Measurements from ENCODE around the gene LRRC41. TPM values are rescaled to one million over a fixed set of nuclear protein-coding genes. Genes with fewer than 3 reads are reported as not detected.
"Not testable (repeated sequence)": the region's sequence is repeated elsewhere in the genome, so short reads cannot be mapped to it uniquely, and the experiment has no call there.

Gene LRRC41
- total RNA-seq, 4 donors from 2014 or later = 69.8 to 87.6 (median 84.7) TPM

DNA sequence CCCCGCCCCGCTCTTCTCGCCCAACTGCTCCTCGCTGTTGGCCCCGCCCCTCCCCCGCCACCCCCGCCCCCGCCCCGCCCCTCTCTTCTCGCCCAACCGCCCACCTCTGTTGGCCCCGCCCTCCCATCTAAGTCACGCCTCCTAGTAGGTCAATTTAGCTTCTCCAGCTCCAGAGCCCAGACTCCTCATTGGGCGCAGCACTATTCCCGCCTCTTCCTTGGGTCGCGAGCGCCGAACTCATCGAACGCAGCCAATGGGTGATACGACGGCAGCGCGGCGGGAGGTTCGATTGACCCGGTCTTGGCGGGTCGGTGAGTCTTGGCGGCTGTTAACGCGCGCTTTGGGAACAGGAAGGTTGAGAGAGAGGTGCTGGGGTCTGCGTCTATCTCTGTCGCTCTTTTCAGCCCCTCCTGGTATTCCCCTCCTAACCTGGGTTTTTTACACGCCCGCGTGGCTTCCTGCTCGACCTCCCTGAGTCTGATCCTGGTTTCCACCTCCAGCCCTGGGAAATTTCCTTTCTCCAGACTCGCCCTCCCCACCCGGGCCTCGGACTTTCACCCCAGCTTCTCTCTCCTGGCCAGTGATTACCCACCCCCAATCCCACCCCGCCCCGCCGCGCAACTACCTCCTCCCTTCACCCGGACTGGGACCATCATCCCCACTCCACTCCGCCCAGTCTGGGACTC, 55.8 kb downstream of the LRRC41 start, which contains the start of gene RAD54L:
RAD54L (plus strand) TSS at position 328 of the 686 bp plus-strand sequence. CDS start 643 bp downstream, outside the sequence.
- WGBS = under 1% methylated on average over 44 of the region's 49 CpGs
- TF ChIP-seq POLR2AphosphoS5 (IDR thresholded peaks at IDR 0.05) (peak in 2 of 3 donors; percentile 34 to 97), POLR2A (IDR thresholded peaks at IDR 0.05) (no peak)
- H3K4me1 ChIP-seq = peaks cover 24% of the 10 kb centered on the region
- peak within 1 kb of the TSS; percentile 54 for H3K27ac ChIP-seq
- peak within 1 kb of the TSS; percentile 67 for H3K4me3 ChIP-seq
- H3K27me3 ChIP-seq = no peaks in the 10 kb centered on the region
- H3K9me3 ChIP-seq = no peaks in the 10 kb centered on the region
- no peaks in the 10 kb centered on the region for H3K36me3 ChIP-seq
- peak; percentile 98 for DNase-seq (ENCODE audit: low spot score in 2 of 2)

DNA sequence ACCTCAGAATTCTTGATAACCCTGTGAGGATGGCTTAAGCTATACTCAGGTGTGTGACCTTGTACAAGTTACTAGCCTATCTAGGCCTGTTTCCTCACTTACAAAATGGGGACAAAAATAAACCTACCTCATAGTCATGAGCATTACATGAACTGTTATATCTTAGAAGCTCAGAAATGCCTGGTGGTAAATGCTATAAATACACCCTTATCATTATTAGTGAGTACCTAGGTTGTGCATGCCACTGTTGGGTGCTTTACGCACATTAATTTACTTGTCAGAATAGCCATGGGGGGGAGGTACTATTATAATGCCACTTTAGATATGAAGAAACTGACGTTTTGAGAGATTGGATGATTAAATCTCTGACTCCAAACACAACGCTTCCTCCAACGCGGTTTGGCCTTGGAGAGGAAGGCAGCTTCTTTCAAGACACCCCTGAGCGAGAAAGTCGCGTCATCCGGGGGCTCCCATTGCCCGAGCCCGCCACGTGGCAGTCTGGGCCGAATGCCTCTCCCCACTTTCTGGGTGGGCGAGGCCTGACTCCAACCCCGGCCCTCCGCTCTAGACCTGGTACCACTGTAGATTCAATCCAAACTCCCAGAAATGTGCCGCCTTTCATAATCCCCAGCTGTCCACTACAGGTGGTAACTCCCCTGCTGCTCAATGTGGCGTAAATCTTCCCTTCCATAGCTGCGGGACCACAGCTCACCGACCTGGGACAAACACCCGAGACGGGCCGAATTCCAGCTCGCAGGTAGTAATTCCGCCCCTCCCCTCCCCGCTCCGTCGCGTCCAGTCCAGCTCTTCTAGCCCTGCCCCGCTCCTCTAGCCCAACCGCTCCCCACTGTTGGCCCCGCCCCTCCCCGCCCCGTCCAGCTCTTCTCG, 56.6 kb downstream of the LRRC41 start:
- Histone ChIP-seq H3K9me3 (no peaks in the 10 kb centered on the region), H3K36me3 (no peaks in the 10 kb centered on the region), H3K4me3 (peak overlapping the region; percentile 67), H3K27me3 (no peaks in the 10 kb centered on the region), H3K27ac (peak overlapping the region; percentile 54), H3K4me1 (peaks cover 24% of the 10 kb centered on the region)
- 3% methylated on average over 35 of the region's 35 CpGs for WGBS
- peak in 1 of 2 donors; percentile 80 for DNase-seq (ENCODE audit: low spot score in 2 of 2)
- no peak for TF ChIP-seq POLR2A (IDR thresholded peaks at IDR 0.05)
- TF ChIP-seq EP300 (IDR thresholded peaks at IDR 0.05) = no peak
- TF ChIP-seq, protein P1, sequence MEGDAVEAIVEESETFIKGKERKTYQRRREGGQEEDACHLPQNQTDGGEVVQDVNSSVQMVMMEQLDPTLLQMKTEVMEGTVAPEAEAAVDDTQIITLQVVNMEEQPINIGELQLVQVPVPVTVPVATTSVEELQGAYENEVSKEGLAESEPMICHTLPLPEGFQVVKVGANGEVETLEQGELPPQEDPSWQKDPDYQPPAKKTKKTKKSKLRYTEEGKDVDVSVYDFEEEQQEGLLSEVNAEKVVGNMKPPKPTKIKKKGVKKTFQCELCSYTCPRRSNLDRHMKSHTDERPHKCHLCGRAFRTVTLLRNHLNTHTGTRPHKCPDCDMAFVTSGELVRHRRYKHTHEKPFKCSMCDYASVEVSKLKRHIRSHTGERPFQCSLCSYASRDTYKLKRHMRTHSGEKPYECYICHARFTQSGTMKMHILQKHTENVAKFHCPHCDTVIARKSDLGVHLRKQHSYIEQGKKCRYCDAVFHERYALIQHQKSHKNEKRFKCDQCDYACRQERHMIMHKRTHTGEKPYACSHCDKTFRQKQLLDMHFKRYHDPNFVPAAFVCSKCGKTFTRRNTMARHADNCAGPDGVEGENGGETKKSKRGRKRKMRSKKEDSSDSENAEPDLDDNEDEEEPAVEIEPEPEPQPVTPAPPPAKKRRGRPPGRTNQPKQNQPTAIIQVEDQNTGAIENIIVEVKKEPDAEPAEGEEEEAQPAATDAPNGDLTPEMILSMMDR (IDR thresholded peaks at IDR 0.05) = no peak
- TF ChIP-seq POLR2AphosphoS5 (IDR thresholded peaks at IDR 0.05) = no peak

DNA sequence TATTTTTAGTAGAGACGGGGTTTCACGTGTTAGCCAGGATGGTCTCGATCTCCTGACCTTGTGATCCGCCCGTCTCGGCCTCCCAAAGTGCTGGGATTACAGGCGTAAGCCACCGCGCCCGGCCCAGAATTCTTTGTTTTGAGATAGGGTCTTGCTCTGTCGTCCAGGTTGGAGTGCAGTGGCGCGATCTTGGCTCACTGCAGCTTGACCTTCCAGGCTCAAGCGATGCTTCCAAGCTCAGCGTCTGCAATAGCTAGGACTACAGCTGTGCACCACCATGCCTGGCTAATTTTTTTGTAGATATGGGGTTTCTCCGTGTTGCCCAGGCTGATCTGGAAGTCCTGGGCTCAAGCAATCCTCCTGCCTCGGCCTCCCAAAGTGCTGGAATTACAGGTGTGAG, 57.3 kb downstream of the LRRC41 start:
- H3K27ac ChIP-seq; H3K9me3 ChIP-seq; H3K27me3 ChIP-seq; H3K36me3 ChIP-seq; H3K4me3 ChIP-seq; DNase-seq (ENCODE audit: low spot score in 2 of 2): not testable (repeated sequence)
- 95% methylated on average over 17 of the region's 17 CpGs for WGBS
- peaks cover 24% of the 10 kb centered on the region for H3K4me1 ChIP-seq

DNA sequence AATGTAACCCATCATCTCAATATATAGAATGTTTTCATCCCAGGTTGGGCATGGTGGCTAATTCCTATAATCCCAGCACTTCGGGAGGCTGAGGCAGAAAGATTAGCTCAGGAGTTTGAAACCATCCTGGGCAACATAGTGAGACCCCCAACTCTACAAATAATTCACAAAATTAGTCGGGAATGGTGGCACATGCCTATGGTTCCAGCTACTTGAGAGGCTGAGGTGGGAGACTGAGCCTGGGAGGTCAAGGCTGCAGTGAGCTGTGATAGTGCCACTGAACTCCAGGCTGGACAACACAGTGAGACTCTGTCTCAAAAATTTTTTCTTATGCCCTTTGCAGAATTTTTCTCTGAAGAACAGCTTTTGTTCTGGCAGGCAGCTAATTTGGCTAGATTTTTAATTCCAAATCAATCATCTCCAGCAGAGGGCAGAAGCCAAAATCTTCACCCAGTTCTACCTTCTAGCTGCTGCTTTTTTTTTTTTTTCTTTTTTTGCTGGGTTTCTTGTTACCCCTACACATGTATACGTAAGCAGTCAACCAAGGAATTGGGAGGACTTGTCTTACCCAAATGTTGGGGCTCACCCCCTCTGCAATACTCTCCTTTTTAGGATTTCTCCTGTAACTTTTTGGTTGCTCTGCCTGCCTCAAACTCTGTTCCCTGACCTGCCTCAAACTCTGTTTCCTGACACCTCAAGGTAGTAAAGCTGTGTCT, 58.6 kb downstream of the LRRC41 start:
- H3K36me3 ChIP-seq = no peaks in the 10 kb centered on the region
- no peaks in the 10 kb centered on the region for H3K27me3 ChIP-seq
- 50% methylated on average over 3 of the region's 3 CpGs for WGBS
- H3K27ac ChIP-seq = no peak overlapping the region
- H3K4me3 ChIP-seq = no peak overlapping the region
- no peaks in the 10 kb centered on the region for H3K9me3 ChIP-seq
- TF ChIP-seq, protein P1 (IDR thresholded peaks at IDR 0.05) = peak in 1 of 2 donors; percentile 29
- no peak for TF ChIP-seq EP300 (IDR thresholded peaks at IDR 0.05)
- peaks cover 24% of the 10 kb centered on the region for H3K4me1 ChIP-seq
- no peak for DNase-seq (ENCODE audit: low spot score in 2 of 2)

DNA sequence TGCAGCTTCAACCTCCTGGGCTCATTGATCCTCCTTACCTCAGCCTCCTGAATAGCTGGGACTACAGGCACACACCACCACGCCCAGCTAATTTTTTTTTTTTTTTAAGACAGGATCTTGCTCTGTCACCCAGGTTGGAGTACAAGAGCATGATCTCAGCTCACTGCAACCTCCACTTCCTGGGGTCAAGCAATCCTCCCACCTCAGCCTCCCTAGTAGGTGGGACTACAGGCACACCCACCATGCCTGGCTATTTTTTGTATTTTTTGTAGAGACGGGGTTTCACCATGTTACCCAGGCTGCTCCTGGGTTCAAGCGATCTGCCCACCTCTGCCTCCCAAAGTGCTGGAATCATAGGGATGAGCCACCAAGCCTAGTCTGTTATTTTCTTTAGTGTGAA, 59.6 kb downstream of the LRRC41 start:
- not testable (repeated sequence) for DNase-seq (ENCODE audit: low spot score in 2 of 2); H3K36me3 ChIP-seq; H3K27ac ChIP-seq; H3K9me3 ChIP-seq; H3K27me3 ChIP-seq; H3K4me3 ChIP-seq
- peaks cover 24% of the 10 kb centered on the region for H3K4me1 ChIP-seq
- 88% methylated on average over 3 of the region's 3 CpGs for WGBS

DNA sequence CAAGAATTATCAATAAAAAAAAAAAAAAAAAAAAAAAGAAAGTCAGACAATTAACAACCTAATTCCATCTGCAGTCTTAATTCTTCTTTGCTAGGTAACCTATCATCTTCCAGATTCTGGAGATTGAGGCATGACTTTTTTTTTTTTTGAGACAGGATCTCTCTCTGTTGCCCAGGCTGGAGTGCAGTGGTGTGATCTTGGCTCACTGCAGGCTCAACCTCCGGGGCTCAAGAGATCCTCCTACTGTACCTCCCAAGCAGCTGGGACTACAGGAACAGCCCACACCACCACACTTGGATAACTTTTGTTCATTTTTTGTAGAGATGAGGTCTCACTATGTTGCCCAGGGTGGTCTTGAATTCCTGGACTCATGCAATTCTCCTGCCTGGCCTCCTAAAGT, 60.5 kb downstream of the LRRC41 start:
- no peaks in the 10 kb centered on the region for H3K9me3 ChIP-seq
- H3K36me3 ChIP-seq = no peaks in the 10 kb centered on the region
- no peak for DNase-seq (ENCODE audit: low spot score in 2 of 2)
- H3K4me3 ChIP-seq = no peak overlapping the region
- peaks cover 18% of the 10 kb centered on the region for H3K4me1 ChIP-seq
- TF ChIP-seq POLR2AphosphoS5 (IDR thresholded peaks at IDR 0.05) = no peak
- TF ChIP-seq POLR2A (IDR thresholded peaks at IDR 0.05) = no peak
- TF ChIP-seq, protein P1 (IDR thresholded peaks at IDR 0.05) = no peak
- TF ChIP-seq EP300 (IDR thresholded peaks at IDR 0.05) = no peak
- no peak overlapping the region for H3K27ac ChIP-seq
- 65% methylated on average over 1 of the region's 1 CpG for WGBS
- H3K27me3 ChIP-seq = no peaks in the 10 kb centered on the region

DNA sequence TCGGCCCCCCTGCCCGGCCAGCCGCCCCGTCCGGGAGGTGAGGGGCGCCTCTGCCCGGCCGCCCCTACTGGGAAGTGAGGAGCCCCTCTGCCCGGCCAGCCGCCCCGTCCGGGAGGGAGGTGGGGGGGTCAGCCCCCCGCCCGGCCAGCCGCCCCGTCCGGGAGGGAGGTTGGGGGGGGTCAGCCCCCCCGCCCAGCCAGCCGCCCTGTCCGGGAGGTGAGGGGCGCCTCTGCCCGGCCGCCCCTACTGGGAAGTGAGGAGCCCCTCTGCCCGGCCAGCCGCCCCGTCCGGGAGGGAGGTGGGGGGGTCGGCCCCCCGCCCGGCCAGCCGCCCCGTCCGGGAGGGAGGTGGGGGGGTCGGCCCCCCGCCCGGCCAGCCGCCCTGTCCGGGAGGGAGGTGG, 61.7 kb downstream of the LRRC41 start:
- not testable (repeated sequence) for DNase-seq (ENCODE audit: low spot score in 2 of 2); H3K27me3 ChIP-seq; H3K27ac ChIP-seq; H3K36me3 ChIP-seq; H3K4me3 ChIP-seq; H3K9me3 ChIP-seq
- no CpG with 5 or more reads among the region's 38 CpGs for WGBS
- peaks cover 12% of the 10 kb centered on the region for H3K4me1 ChIP-seq

DNA sequence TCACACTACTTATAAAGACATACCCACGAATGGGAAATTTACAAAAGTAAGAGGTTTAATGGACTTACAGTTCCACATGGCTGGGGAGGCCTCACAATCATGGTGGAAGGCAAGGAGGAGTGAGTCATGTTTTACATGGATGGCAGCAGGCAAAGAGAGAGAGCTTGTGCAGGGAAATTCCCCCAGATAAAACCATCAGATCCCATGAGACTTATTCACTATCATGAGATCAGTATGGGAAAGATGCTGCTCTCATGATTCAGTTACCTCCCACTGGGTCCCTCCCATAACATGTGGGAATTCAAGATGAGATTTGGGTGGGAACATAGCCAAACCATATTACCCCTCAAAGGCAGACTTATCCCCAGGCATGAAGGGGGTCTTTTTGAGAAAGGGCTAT, 64.6 kb downstream of the LRRC41 start:
- not testable (repeated sequence) for H3K4me3 ChIP-seq; H3K9me3 ChIP-seq; H3K27ac ChIP-seq; DNase-seq (ENCODE audit: low spot score in 2 of 2); H3K4me1 ChIP-seq; H3K36me3 ChIP-seq; H3K27me3 ChIP-seq
- 82% methylated on average over 1 of the region's 1 CpG for WGBS

Measured in suprapubic skin (tissue), 4 donors.